GM19099 (cell line): ENCODE data around the gene CELF2.

Experiments used
- POLR2A ChIP-seq: IDR thresholded peaks from 3 replicates; pipeline ENCODE4 v1.6.1; 2011; ENCODE audit warnings: low read depth; ENCODE audit not compliant: insufficient read length; ENCODE audit errors: extremely low read depth

The CELF2 gene

DNA sequence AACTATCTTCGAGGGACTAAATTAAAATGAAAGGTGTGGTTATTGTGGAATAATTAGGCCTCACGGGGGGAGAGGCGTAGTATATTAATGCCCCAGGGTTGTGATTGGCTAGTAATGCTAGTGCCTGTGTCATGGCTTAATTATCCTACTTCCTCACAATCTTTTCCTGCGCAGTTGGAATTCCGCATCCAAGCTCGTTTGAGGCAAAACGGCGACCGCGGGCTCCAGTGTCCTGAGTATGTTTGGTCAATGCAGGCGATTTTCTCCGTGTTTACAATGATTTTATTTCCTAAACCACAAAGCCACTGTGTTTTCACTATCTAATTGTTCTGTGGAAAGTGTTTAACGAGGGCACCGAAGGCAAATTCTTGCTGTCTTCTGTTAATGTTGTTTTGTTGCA lies 282.9 kb downstream of the CELF2 start:
- no peak for TF ChIP-seq POLR2A

- no peak for TF ChIP-seq POLR2A
Measured at GRCh38 chr10:11301571-11302111, 284.0 kb downstream of the CELF2 start.

DNA sequence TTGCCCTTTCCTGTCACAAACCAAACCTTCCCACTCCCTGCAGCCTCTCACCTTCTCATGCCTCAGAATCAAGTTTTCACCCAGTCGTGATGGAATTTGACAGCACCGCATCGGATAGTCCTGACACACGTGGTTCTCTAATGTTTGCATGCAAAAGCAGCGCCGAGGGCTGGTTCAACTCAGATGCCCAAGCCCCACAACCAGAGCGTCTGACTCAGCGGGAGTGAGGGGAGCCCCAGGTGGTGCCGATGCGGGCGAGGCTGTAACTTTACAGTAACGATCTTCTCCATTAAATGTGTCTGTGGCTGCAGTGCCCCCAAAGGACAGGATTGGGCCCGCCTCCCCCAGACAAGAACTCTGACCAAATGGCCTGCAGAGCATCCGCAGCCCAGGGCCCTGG lies 284.5 kb downstream of the CELF2 start:
- no peak for TF ChIP-seq POLR2A

GRCh38 chr10:11303361-11304170 lies 285.9 kb downstream of the CELF2 start:
- TF ChIP-seq POLR2A, result no peak

GRCh38 chr10:11304906-11305585 lies 287.4 kb downstream of the CELF2 start:
- TF ChIP-seq POLR2A, result no peak

DNA sequence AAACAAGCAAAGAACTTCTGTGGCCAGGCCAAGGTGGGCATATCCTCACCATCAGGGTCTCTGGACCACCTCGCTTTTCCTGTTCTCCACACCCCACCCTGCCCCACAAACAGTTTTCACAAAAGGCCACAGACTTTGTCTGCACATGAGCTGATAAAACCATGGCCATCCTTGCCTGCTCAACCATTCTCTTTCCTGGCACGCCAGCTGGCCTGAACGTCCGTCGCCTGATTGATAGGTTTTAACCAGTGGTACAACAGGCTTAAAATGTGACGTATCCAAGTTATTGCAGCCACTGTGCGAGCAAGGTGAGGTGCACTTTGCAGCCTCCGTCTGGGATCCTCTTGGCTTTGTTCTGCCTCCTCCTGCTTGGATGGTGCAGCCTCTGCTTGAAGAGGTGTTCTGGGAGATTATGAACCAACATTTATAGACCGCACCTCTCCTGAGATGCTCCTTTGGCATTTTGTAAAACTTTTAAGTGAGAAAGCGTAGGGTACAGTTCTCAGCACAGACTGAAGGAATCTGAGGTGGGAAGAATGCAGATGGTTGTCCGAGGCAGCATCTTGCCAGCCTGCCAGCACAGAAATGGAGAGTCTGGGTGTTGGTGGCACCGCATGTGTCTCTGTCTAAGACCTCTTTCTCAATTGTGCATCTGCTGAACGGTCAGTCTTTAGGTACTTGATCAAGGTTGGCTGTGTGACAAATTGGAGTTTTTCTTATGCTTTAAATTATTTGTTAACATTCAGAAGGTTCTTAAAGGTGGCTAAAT lies 288.3 kb downstream of the CELF2 start:
- no peak for TF ChIP-seq POLR2A

DNA sequence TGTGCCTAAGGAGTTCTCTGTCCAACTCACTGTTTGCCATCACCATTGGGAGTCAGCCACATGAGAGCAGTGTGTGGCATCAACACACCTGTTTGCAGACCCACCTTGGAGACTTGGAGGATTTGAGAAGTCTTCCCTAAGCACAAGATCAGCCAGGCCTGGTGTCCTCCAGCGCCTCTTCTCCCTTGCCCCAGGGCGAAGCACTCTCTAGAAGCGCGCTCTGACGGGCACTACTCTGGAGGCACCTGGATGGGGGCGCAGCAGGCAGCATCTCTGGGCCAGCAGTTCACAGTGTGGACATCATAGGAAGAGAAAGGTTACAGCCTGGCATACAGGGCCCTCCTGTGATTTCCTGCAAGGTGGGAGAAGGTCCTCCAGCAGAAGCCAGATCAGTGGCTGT lies 289.3 kb downstream of the CELF2 start:
- TF ChIP-seq POLR2A, result no peak

DNA sequence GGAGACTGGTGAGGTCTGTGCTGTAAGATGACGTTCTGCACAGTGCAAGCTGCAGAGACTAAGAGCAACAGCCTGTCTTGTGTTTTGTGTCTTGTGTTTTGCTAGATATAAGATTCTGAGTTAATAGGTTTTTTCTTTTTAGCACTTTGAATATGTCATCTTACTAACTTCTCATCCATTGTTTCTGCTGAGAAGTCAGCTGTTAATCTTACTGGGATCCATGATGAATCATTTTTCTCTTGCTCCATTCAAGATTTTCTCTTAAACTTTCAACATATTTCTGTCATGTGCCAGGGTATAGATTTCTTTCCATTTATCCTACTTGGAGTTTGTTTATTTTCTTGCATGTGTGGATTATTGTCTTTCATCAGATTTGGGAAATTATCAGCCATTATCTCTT lies 290.3 kb downstream of the CELF2 start:
- no peak for TF ChIP-seq POLR2A

DNA sequence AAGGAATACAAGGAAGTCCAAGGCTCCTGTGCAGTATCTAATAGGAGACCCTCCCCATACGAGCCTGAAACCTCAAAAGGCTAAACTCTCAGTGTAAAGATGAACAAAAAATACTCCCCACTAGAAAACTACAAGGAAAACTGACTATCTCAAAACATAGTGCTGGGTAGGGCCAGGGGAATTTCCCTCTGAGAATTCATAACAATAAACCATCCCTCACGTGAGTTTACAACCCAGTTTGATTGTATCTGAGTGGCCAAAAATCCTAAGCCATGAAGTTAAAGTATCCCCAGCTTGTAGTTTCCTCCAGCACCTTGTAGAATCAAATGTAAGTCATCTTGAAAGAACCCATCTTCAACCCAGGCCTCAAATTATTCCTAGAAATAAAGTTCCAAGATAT lies 293.4 kb downstream of the CELF2 start:
- TF ChIP-seq POLR2A, result no peak

DNA sequence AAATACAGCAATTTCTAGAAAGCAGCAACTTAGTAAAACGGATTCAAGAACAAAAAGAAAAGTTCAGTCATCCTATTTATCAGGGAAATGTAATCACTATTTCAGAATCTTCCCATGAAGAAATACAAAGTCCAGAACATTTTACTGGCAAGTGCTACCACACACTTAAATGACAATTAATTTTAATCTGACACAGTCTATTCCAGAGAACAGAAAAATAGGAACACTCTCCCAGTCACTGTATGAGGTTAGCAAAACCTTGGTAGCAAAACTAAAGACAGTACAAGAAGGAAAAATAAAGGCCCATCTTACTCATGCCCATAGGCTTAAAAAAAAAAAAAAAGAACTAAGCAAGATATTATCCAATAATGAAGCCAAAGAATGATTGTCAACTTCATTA lies 295.8 kb downstream of the CELF2 start:
- no peak for TF ChIP-seq POLR2A

- no peak for TF ChIP-seq POLR2A
Measured at GRCh38 chr10:11317936-11318670, 300.4 kb downstream of the CELF2 start.

DNA sequence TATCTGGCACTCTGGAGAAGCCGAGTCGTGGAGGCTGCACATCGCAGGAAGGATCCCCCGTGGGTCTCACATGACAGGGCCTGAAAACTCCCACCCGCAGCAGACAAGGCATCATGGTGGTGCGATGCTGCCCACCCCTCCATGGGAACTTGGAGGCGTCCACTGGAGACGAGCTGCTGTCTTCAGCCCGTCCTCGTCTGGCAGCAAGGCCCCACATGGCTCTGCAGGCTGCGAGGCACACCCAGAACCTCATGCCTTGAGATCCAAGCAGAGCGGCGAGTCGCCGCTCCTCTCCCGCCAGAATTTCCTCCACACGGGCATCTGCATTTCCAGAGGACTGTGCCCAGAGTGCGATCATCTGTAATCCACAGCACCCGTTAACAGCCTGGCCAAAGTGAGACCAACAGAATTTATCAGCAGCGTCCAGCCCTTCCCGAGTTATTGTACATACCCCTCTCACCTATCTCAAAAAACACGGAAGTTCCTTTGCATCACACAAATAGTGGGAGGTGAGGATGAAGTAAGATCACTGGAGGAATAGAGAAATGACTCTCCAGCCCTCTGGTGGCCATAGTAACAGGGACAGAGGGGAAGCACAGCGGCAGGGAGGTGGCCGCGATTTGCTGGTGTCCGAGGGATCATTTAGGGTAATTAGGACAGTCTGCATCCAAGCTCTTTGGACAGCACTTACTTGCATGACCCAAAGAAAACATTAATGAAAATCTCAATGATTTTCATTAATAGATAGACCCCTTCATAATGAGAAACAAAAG lies 301.3 kb downstream of the CELF2 start:
- TF ChIP-seq POLR2A, result no peak

DNA sequence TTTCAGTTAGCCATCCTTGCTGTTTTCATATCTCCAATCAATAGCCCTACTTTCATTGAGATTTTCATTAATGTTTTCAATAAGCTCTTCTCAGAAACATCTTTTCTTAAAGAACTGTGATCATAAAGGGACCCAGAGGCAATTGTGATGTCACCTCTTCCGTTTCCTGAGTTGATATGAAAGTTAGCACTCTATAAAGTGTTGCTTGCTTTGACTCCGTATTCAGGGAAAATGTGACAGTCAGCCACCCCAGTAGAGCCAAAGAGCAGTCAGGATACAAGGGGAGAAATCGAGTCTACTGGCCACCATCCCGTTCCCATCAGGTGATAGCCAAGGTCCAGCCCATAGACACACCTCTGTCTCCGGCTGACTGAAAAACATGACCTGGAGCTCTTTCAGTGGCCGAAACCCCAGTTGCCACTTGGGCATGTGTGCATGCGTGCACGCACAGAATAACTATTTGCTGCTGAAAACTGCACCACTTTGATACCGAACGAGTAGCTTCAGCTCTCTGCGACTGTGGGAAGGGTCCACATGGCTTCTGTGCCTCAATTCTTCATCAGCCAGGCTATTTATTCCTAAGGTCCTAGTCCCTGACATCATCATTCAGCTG lies 302.4 kb downstream of the CELF2 start:
- no peak for TF ChIP-seq POLR2A

GRCh38 chr10:11320809-11321520 lies 303.3 kb downstream of the CELF2 start:
- no peak for TF ChIP-seq POLR2A

- TF ChIP-seq POLR2A, result no peak
Measured at GRCh38 chr10:11322698-11323097, 305.0 kb downstream of the CELF2 start.
